ENCODE data around the gene VAV3. TPM values are rescaled to one million over a fixed set of nuclear protein-coding genes. Genes with fewer than 3 reads are reported as not detected.

The VAV3 gene
- total RNA-seq, 1 experiment from 2014 or later = not detected

DNA sequence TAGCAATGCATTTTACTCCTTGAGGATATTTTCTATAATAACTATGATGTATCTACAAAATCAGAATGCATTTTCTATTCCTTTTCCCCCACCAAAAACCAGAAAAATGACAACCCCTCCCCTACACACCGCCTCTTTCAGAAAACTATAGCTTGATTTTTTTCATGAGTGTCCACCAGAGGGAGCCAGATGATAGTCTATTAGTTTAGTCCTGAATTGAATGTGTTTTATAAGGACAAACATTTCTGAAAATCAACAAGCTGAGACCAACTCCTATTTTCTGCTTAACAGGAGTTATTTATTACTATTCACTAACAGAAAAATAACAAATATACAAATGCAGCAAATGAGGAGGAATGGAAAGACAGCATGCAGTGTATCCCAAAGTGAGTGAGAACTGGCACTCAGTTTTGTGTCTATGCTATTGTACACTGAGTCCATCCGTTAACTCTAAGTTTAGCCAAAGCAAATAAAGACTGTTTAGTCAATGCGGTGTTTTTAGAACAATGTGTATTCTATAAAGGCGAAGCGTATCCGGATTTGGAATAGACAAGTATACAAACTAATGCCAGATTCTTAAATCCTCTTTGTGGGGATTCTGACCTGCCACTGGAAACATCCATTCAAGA, 182.6 kb downstream of the VAV3 start:
- no peaks in the 10 kb centered on the region for H3K4me1 ChIP-seq (ENCODE audit: control insufficient read depth in 1 of 2, insufficient read depth in 2 of 2, low read length in 2 of 2)
- no peak overlapping the region for H3K27ac ChIP-seq (ENCODE audit: low read depth, low read length)
- ChIA-PET POLR2A (interaction anchor here (0.8 kb wide), 1 partner anchor 341 kb away, joined by 3 read pairs; no protein-coding TSS in a partner anchor), CTCF (interaction anchor here (0.6 to 7.4 kb wide), 16 partner anchors 12 to 1330 kb away, joined by 3 to 183 read pairs (median 4); partner anchors contain the start of genes EEIG2 and SLC25A24), RAD21 (ENCODE audit: low non-redundant PET in 1 of 2, low total read pairs in 2 of 2, uncharacterized antibody in 2 of 2, unreplicated experiment in 2 of 2) (interaction anchor here (1.0 to 1.9 kb wide), 5 partner anchors 343 to 545 kb away, joined by 3 to 14 read pairs (median 6); no protein-coding TSS in a partner anchor)
- TF ChIP-seq RAD21 (IDR thresholded peaks at IDR 0.05; ENCODE audit: low read depth) = peak; percentile 78
- TF ChIP-seq, protein P1, sequence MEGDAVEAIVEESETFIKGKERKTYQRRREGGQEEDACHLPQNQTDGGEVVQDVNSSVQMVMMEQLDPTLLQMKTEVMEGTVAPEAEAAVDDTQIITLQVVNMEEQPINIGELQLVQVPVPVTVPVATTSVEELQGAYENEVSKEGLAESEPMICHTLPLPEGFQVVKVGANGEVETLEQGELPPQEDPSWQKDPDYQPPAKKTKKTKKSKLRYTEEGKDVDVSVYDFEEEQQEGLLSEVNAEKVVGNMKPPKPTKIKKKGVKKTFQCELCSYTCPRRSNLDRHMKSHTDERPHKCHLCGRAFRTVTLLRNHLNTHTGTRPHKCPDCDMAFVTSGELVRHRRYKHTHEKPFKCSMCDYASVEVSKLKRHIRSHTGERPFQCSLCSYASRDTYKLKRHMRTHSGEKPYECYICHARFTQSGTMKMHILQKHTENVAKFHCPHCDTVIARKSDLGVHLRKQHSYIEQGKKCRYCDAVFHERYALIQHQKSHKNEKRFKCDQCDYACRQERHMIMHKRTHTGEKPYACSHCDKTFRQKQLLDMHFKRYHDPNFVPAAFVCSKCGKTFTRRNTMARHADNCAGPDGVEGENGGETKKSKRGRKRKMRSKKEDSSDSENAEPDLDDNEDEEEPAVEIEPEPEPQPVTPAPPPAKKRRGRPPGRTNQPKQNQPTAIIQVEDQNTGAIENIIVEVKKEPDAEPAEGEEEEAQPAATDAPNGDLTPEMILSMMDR (IDR thresholded peaks at IDR 0.05 in 2 of 3, conservative IDR thresholded peaks at IDR 0.05 in 1 of 3; ENCODE audit: borderline replicate concordance in 1 of 3, insufficient read depth in 1 of 3, low read depth in 2 of 3, low read length in 2 of 3) = peak; percentile 46 to 71 (median 48); a peak in 4 of 6 replicates
- TF ChIP-seq, protein P2, sequence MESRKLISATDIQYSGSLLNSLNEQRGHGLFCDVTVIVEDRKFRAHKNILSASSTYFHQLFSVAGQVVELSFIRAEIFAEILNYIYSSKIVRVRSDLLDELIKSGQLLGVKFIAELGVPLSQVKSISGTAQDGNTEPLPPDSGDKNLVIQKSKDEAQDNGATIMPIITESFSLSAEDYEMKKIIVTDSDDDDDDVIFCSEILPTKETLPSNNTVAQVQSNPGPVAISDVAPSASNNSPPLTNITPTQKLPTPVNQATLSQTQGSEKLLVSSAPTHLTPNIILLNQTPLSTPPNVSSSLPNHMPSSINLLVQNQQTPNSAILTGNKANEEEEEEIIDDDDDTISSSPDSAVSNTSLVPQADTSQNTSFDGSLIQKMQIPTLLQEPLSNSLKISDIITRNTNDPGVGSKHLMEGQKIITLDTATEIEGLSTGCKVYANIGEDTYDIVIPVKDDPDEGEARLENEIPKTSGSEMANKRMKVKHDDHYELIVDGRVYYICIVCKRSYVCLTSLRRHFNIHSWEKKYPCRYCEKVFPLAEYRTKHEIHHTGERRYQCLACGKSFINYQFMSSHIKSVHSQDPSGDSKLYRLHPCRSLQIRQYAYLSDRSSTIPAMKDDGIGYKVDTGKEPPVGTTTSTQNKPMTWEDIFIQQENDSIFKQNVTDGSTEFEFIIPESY (IDR thresholded peaks at IDR 0.05; ENCODE audit: extremely low read depth, insufficient replicate concordance, low read length) = no peak
- H3K9me3 ChIP-seq (ENCODE audit: control insufficient read depth in 1 of 2, insufficient read depth in 1 of 2, low read depth in 1 of 2, low read length in 2 of 2) = no peaks in the 10 kb centered on the region
- no peak overlapping the region for H3K9ac ChIP-seq (ENCODE audit: low read length)
- no TSS peak for BruUV-seq (replicated peaks)
- H3K4me2 ChIP-seq (ENCODE audit: low read length) = no peak overlapping the region
- no peak overlapping the region for H3K4me3 ChIP-seq (replicated peaks in 1 of 2; ENCODE audit: low read depth in 1 of 2, low read length in 2 of 2)
- DNase-seq (ENCODE audit: low read depth, low spot score) = peak; percentile 34
- H3K27me3 ChIP-seq (ENCODE audit: insufficient read depth, low read length) = peaks cover 6% of the 10 kb centered on the region; the same call in 1 of the 2 replicates
- H3K79me2 ChIP-seq (ENCODE audit: insufficient read depth, low read length) = no peaks in the 10 kb centered on the region
- intact Hi-C loops (cut with micrococcal nuclease) = loop anchor here (1.0 to 10.0 kb wide), 4 partner anchors 343 to 1615 kb away; partner anchors contain the start of genes EEIG2 and SORT1
- ATAC-seq = peak; percentile 59; the same call in 1 of the 2 replicates
- no peak overlapping the region for H2AFZ ChIP-seq (ENCODE audit: low read depth, low read length, poor library complexity, severe bottlenecking)
- H4K20me1 ChIP-seq (ENCODE audit: insufficient read depth) = no peaks in the 10 kb centered on the region
- no peaks in the 10 kb centered on the region for H3K36me3 ChIP-seq (ENCODE audit: control insufficient read depth in 1 of 2, insufficient read depth in 2 of 2, low read length in 2 of 2)
- H3K9me2 ChIP-seq (ENCODE audit: insufficient read depth) = no peaks in the 10 kb centered on the region
